ENCODE data around the gene S100A12. TPM values are rescaled to one million over a fixed set of nuclear protein-coding genes. Genes with fewer than 3 reads are reported as not detected.

S100A12 gene
- total and polyA plus RNA-seq, 9 of the 15 experiments (the other 6 are each of a cell fraction or from before 2014, with no cell fraction given), result not detected

DNA sequence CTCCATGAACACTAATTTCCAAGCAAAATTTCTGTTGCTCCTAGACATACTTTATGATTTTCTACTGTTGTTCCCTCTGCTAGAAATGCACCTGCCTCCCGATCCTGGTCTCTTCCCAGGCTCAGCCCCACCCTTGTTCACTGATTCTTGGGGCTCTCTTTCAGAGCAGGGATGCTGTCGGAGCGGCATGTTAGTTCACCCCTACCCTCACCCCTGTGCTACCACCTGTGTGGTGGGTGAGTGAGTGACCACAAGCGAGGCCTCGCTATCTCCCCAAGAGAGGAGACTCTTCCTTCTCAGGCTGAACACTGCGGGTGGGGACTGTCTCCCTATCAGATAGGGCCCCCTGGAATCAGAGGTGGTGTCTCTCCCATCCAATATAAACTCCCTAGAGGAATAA, 20.4 kb upstream of the S100A12 start (continued):
- TF ChIP-seq, protein P1, sequence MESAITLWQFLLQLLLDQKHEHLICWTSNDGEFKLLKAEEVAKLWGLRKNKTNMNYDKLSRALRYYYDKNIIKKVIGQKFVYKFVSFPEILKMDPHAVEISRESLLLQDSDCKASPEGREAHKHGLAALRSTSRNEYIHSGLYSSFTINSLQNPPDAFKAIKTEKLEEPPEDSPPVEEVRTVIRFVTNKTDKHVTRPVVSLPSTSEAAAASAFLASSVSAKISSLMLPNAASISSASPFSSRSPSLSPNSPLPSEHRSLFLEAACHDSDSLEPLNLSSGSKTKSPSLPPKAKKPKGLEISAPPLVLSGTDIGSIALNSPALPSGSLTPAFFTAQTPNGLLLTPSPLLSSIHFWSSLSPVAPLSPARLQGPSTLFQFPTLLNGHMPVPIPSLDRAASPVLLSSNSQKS (CRISPR knock-in tag; IDR thresholded peaks at IDR 0.05), result no peak
- TF ChIP-seq RBM25 (IDR thresholded peaks at IDR 0.05; ENCODE audit: low read depth, low read length, severe bottlenecking), result no peak

DNA sequence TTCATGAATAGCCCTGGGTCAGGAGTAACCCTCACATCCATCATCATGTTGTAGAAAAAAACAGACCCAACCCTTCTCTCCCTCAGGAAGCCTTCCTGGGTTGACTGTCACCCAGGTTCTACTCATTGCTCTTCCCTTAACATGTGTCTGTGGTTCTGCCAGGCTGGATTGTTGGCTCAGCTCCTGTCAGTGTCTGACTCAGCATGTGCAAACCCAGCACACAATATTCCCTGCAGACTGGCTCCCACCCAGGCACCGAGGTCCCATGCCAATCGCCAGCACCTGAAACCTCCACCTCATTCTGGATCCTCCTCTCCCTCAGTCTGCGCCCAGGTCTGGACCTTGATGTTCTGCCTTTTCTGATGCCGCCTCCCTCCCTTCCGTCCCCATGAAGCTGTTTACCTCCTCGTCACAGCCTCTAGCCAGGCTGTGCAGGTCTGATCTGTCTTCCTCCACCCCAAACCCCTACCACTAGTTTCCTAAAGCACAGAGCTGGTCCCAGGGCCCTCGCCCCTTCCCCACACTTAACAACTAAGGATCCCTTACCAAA, 19.8 kb upstream of the S100A12 start:
- WGBS (ENCODE audit: insufficient coverage, low coverage, missing lambda C conversion rate), result 0% methylated on average over 7 of the region's 7 CpGs
- in situ Hi-C loops (cut with MboI), result no loop called here
- Histone ChIP-seq H3K9me3 (replicated peaks; ENCODE audit: control insufficient read depth, insufficient read depth, low read depth, low read length) (no peaks in the 10 kb centered on the region), H3K9me1 (ENCODE audit: control insufficient read depth, insufficient read depth, low read length) (no peaks in the 10 kb centered on the region), H3K9ac (ENCODE audit: insufficient read depth in 1 of 2, low read depth in 2 of 2, low read length in 2 of 2) (no peak overlapping the region), H3K27me3 (ENCODE audit: control insufficient read depth in 2 of 2, insufficient read depth in 2 of 2, low read length in 2 of 2) (peaks cover 25 to 74% of the 10 kb centered on the region in 2 experiments; a peak in 4 of 5 replicates), H4K20me1 (replicated peaks; ENCODE audit: control insufficient read depth, insufficient read depth, low read length) (peaks cover 4% of the 10 kb centered on the region; the same call in 1 of the 2 replicates), H3K4me3 (no peak overlapping the region), H3K27ac (ENCODE audit: extremely low read depth, low read depth, low read length) (no peak overlapping the region), H2AFZ (ENCODE audit: low read depth, low read length) (no peak overlapping the region), H3K4me1 (replicated peaks in 1 of 2; ENCODE audit: control insufficient read depth in 2 of 2, insufficient read depth in 2 of 2, low read length in 2 of 2) (peaks cover 0 to 4% of the 10 kb centered on the region in 2 experiments; a peak in 1 of 5 replicates), H3K79me2 (ENCODE audit: control insufficient read depth, insufficient read depth, low read length) (no peaks in the 10 kb centered on the region), H3K4me2 (ENCODE audit: insufficient read depth, low read length) (no peak overlapping the region), H3K36me3 (ENCODE audit: control insufficient read depth, insufficient read depth, low read length) (no peaks in the 10 kb centered on the region)
- intact Hi-C loops (cut with micrococcal nuclease), result no loop called here
- no TSS peak for BruUV-seq (replicated peaks)
- no peak for ATAC-seq
- POLR2A ChIA-PET, result interaction anchor here (0.6 to 1.4 kb wide), 3 partner anchors 9 to 100 kb away, joined by 3 to 7 read pairs (median 3); no protein-coding TSS in a partner anchor
- CTCF ChIA-PET (ENCODE audit: low intra/inter-chr PET ratio), result no interaction called here
- TF ChIP-seq BDP1 (IDR thresholded peaks at IDR 0.05; ENCODE audit: insufficient read depth, insufficient read length), result no peak
- TF ChIP-seq C11orf30 (IDR thresholded peaks at IDR 0.05; ENCODE audit: low read depth), result 0 out of 2 replicates have a peak, but pooled peaks have one; percentile 10
- 0 out of 2 replicates have a peak, but pooled peaks have one; percentile 2 for TF ChIP-seq ZNF316 (IDR thresholded peaks at IDR 0.05)
- TF ChIP-seq, protein P2, sequence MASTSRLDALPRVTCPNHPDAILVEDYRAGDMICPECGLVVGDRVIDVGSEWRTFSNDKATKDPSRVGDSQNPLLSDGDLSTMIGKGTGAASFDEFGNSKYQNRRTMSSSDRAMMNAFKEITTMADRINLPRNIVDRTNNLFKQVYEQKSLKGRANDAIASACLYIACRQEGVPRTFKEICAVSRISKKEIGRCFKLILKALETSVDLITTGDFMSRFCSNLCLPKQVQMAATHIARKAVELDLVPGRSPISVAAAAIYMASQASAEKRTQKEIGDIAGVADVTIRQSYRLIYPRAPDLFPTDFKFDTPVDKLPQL (IDR thresholded peaks at IDR 0.05; ENCODE audit: extremely low read depth, insufficient read length), result no peak
- TF ChIP-seq NR2C2 (CRISPR knock-in tag; IDR thresholded peaks at IDR 0.05), result no peak
- no peak for TF ChIP-seq NR2C2 (tag; IDR thresholded peaks at IDR 0.05)
- FAIRE-seq, result no peak
- DNase-seq (ENCODE audit: extremely low read depth in 1 of 4, low spot score in 3 of 4), result no peak
